ENCODE measurements around the gene ASTN2. TPM values are rescaled to one million over a fixed set of nuclear protein-coding genes. Genes with fewer than 3 reads are reported as not detected.

ASTN2 gene
- polyA plus RNA-seq, 2 of the 4 experiments (the other 2 are of a cell fraction), result 5.8 to 11.6 TPM

- H3K4me3 ChIP-seq, result no peak overlapping the region
- FAIRE-seq (no peak), ATAC-seq (no peak), DNase-seq (ENCODE audit: low read depth in 1 of 2, low spot score in 1 of 2) (no peak)
- WGBS (ENCODE audit: missing lambda C conversion rate), result 84% methylated on average over 1 of the region's 1 CpG
- ChIA-PET POLR2A (no interaction called here), CTCF (interaction anchor here (1.0 to 1.3 kb wide), 2 partner anchors 12 to 359 kb away, joined by 3 to 5 read pairs; no protein-coding TSS in a partner anchor)
- no peaks in the 10 kb centered on the region for H3K9me3 ChIP-seq
- no peak overlapping the region for H3K4me2 ChIP-seq
- peaks cover 16% of the 10 kb centered on the region for H3K4me1 ChIP-seq
- TF ChIP-seq RNF2 (IDR thresholded peaks at IDR 0.05; ENCODE audit: borderline replicate concordance, low read depth) (no peak), TP53 (CRISPR knock-in tag; IDR thresholded peaks at IDR 0.05) (no peak), CHD2 (IDR thresholded peaks at IDR 0.05; ENCODE audit: low read length, partially characterized antibody) (no peak), SREBF2 (IDR thresholded peaks at IDR 0.05) (no peak), NFE2L2 (conservative IDR thresholded peaks at IDR 0.05; ENCODE audit: low read length) (peak; percentile 24; the same call in 1 of the 2 replicates), ELK1 (IDR thresholded peaks at IDR 0.05; ENCODE audit: low read depth, low read length) (no peak), MAFK (IDR thresholded peaks at IDR 0.05; ENCODE audit: partially characterized antibody) (peak; percentile 23), CBX2 (IDR thresholded peaks at IDR 0.05; ENCODE audit: borderline replicate concordance, low read depth) (no peak), USF2 (IDR thresholded peaks at IDR 0.05) (no peak), FOSB (CRISPR knock-in tag; IDR thresholded peaks at IDR 0.05) (no peak), GATA3 (IDR thresholded peaks at IDR 0.05; ENCODE audit: borderline replicate concordance) (no peak), RAD21 (conservative IDR thresholded peaks at IDR 0.05 in 1 of 2, IDR thresholded peaks at IDR 0.05 in 1 of 2) (no peak), SMC3 (IDR thresholded peaks at IDR 0.05) (no peak), BHLHE40 (IDR thresholded peaks at IDR 0.05; ENCODE audit: low read depth, low read length) (no peak), MYC (IDR thresholded peaks at IDR 0.05; ENCODE audit: borderline replicate concordance, low read length) (no peak)
- TF ChIP-seq, protein P1, sequence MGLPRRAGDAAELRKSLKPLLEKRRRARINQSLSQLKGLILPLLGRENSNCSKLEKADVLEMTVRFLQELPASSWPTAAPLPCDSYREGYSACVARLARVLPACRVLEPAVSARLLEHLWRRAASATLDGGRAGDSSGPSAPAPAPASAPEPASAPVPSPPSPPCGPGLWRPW (IDR thresholded peaks at IDR 0.05), result no peak
- TF ChIP-seq, protein P2, sequence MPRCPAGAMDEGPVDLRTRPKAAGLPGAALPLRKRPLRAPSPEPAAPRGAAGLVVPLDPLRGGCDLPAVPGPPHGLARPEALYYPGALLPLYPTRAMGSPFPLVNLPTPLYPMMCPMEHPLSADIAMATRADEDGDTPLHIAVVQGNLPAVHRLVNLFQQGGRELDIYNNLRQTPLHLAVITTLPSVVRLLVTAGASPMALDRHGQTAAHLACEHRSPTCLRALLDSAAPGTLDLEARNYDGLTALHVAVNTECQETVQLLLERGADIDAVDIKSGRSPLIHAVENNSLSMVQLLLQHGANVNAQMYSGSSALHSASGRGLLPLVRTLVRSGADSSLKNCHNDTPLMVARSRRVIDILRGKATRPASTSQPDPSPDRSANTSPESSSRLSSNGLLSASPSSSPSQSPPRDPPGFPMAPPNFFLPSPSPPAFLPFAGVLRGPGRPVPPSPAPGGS (IDR thresholded peaks at IDR 0.05), result no peak
- H3K27ac ChIP-seq, result peak overlapping the region in 1 of 2 experiments; percentile 60; a peak in 3 of 6 replicates
Observed at GRCh38 chr9:117096138-117096537, 318.7 kb downstream of the ASTN2 start.

DNA sequence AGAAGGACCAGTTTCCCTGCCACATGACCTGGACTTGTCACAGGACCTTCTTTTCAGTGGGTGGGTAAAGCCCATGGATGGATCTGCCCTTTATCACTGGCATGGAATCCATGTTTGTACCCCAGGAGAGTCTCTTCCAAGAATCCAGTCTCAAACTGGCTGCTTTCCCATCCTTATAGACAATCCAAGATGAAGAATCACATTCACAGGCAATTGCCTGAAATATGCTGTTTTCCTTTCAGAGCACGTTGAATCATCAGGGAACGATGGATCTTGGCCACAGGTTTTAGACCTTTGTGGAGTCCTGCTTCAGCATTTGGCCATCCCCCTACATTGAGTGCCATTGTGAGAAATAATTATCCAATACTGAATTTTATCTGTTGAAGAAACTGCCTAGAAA is 319.8 kb downstream of the ASTN2 start:
- DNase-seq (ENCODE audit: low read depth in 1 of 2, low spot score in 1 of 2) (no peak), ATAC-seq (no peak), FAIRE-seq (no peak)
- H3K9me3 ChIP-seq, result no peaks in the 10 kb centered on the region
- 76% methylated on average over 2 of the region's 2 CpGs for WGBS (ENCODE audit: missing lambda C conversion rate)
- H3K27ac ChIP-seq, result no peak overlapping the region
- H3K4me2 ChIP-seq, result no peak overlapping the region
- POLR2A ChIA-PET, result no interaction called here
- TF ChIP-seq NFE2L2 (conservative IDR thresholded peaks at IDR 0.05; ENCODE audit: low read length), result no peak
- TF ChIP-seq CHD4 (IDR thresholded peaks at IDR 0.05; ENCODE audit: borderline replicate concordance), result no peak
- TF ChIP-seq, protein P3, sequence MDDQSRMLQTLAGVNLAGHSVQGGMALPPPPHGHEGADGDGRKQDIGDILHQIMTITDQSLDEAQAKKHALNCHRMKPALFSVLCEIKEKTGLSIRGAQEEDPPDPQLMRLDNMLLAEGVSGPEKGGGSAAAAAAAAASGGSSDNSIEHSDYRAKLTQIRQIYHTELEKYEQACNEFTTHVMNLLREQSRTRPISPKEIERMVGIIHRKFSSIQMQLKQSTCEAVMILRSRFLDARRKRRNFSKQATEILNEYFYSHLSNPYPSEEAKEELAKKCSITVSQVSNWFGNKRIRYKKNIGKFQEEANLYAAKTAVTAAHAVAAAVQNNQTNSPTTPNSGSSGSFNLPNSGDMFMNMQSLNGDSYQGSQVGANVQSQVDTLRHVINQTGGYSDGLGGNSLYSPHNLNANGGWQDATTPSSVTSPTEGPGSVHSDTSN (IDR thresholded peaks at IDR 0.05), result no peak
- no peak for TF ChIP-seq KDM5A (IDR thresholded peaks at IDR 0.05)
- TF ChIP-seq, protein P4, sequence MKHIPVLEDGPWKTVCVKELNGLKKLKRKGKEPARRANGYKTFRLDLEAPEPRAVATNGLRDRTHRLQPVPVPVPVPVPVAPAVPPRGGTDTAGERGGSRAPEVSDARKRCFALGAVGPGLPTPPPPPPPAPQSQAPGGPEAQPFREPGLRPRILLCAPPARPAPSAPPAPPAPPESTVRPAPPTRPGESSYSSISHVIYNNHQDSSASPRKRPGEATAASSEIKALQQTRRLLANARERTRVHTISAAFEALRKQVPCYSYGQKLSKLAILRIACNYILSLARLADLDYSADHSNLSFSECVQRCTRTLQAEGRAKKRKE (CRISPR knock-in tag; IDR thresholded peaks at IDR 0.05; ENCODE audit: low read depth), result no peak
- TF ChIP-seq, protein P5, sequence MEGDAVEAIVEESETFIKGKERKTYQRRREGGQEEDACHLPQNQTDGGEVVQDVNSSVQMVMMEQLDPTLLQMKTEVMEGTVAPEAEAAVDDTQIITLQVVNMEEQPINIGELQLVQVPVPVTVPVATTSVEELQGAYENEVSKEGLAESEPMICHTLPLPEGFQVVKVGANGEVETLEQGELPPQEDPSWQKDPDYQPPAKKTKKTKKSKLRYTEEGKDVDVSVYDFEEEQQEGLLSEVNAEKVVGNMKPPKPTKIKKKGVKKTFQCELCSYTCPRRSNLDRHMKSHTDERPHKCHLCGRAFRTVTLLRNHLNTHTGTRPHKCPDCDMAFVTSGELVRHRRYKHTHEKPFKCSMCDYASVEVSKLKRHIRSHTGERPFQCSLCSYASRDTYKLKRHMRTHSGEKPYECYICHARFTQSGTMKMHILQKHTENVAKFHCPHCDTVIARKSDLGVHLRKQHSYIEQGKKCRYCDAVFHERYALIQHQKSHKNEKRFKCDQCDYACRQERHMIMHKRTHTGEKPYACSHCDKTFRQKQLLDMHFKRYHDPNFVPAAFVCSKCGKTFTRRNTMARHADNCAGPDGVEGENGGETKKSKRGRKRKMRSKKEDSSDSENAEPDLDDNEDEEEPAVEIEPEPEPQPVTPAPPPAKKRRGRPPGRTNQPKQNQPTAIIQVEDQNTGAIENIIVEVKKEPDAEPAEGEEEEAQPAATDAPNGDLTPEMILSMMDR (IDR thresholded peaks at IDR 0.05), result no peak
- no peak for TF ChIP-seq BHLHE40 (IDR thresholded peaks at IDR 0.05; ENCODE audit: low read depth, low read length)
- no peak for TF ChIP-seq EP300 (IDR thresholded peaks at IDR 0.05)
- no peak for TF ChIP-seq JUNB (IDR thresholded peaks at IDR 0.05)
- TF ChIP-seq, protein P6, sequence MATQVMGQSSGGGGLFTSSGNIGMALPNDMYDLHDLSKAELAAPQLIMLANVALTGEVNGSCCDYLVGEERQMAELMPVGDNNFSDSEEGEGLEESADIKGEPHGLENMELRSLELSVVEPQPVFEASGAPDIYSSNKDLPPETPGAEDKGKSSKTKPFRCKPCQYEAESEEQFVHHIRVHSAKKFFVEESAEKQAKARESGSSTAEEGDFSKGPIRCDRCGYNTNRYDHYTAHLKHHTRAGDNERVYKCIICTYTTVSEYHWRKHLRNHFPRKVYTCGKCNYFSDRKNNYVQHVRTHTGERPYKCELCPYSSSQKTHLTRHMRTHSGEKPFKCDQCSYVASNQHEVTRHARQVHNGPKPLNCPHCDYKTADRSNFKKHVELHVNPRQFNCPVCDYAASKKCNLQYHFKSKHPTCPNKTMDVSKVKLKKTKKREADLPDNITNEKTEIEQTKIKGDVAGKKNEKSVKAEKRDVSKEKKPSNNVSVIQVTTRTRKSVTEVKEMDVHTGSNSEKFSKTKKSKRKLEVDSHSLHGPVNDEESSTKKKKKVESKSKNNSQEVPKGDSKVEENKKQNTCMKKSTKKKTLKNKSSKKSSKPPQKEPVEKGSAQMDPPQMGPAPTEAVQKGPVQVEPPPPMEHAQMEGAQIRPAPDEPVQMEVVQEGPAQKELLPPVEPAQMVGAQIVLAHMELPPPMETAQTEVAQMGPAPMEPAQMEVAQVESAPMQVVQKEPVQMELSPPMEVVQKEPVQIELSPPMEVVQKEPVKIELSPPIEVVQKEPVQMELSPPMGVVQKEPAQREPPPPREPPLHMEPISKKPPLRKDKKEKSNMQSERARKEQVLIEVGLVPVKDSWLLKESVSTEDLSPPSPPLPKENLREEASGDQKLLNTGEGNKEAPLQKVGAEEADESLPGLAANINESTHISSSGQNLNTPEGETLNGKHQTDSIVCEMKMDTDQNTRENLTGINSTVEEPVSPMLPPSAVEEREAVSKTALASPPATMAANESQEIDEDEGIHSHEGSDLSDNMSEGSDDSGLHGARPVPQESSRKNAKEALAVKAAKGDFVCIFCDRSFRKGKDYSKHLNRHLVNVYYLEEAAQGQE (IDR thresholded peaks at IDR 0.05), result no peak
- no peak for TF ChIP-seq TP53 (CRISPR knock-in tag; IDR thresholded peaks at IDR 0.05)
- no peak for TF ChIP-seq EHF (CRISPR knock-in tag; IDR thresholded peaks at IDR 0.05)
- TF ChIP-seq HOXA7 (CRISPR knock-in tag; IDR thresholded peaks at IDR 0.05), result no peak
- H3K4me1 ChIP-seq, result peaks cover 16% of the 10 kb centered on the region
- CTCF ChIA-PET, result no interaction called here
- no peak overlapping the region for H3K4me3 ChIP-seq
